Pulmonary artery endothelial cell (primary cell): ENCODE measurements around the gene PCYT1A. TPM values are rescaled to one million over a fixed set of nuclear protein-coding genes. Genes with fewer than 3 reads are reported as not detected.
"Not testable (repeated sequence)": the region's sequence is repeated elsewhere in the genome, so short reads cannot be mapped to it uniquely, and the experiment has no call there.

Experiments
- DNase-seq: peaks from one replicate; pipeline ENCODE4 v3.0.0-alpha.2; 2011; ENCODE audit warnings: low read depth, low spot score
- total RNA-seq: library from RNA; depleted of rRNA; stranded (reverse); fragments of >200 nt; gene quantifications from 2 replicates; pipeline ENCODE4 v1.2.3, GENCODE V29; 2014

The PCYT1A gene
- total RNA-seq = 82.4 and 89.4 TPM in 2 replicates

DNA sequence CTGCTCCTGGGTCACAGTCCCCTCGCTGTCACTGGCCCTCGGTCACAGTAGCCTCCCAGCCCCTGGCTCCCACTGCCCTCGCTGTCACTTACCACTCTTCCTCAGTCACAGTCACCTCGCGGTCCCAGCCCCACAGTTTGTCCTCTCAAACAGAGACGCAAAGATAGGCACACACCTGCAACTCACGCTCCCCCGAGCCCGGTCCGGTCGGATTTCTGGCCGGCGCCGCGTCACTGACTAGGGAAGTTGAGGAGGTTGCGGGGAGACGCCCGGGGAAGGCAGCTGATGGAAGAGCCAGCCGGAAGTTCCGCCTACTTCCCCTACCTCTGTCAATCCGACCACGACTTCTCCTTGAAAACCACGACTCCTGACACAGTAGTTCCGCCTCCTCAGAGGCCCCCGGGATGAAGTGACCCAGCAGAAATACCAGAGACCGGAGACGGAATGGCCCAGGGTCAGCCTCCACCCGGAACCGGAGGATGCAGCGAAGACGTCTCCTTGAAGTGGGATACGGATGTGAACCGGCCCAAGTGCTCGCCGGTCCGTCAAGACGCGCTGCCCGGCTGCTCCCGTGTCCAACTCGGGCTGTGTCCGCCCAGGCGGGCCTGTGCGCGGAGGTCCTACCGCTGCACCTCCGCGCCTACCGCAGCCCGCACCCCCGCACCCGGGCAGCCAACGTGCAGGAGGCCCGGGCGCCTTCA lies at the start of gene PCYT1A:
Gene PCYT1A (minus strand): TSS at position 287 of the 701 bp plus-strand sequence. CDS start 17,195 bp downstream, outside the sequence.
- DNase-seq = peak; percentile 87

DNA sequence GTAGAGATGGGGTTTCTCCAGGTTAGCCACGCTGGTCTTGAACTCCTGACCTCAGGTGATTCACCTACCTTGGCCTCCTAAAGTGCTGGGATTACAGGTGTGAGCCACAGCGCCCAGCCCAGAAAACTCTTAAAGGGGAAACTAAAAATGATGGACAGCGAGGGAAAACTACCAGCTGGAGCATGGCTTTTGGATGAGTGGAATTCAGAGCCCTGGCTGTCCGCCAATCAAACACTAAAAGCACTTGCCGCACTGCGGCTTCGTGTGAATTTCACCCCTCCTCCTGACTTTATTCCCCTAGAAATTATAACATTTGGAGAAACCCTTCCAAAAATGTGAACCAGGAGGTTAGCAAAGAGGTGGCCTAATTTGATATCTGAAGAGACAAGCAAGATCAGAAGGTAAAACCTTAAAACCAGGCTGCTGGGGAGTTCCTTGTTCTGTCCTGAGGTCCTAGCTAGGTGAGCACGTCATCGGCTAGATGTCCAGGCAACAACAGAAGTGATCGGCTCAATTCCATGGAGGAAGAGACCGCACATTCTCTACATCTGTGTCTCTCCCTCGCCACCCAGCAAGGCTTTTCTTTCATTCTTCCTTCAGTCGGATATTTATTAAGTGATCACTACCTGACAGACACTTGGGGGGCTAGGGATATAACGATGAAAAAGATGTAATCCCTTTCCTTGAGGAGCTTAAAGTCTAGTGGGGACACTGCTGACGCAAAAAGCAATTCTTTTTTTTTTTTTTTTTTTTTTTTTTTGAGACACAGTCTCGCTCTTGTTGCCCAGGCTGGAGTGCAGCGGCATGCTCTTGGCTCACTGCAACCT lies 49.0 kb upstream of the PCYT1A start:
- no peak for DNase-seq

DNA sequence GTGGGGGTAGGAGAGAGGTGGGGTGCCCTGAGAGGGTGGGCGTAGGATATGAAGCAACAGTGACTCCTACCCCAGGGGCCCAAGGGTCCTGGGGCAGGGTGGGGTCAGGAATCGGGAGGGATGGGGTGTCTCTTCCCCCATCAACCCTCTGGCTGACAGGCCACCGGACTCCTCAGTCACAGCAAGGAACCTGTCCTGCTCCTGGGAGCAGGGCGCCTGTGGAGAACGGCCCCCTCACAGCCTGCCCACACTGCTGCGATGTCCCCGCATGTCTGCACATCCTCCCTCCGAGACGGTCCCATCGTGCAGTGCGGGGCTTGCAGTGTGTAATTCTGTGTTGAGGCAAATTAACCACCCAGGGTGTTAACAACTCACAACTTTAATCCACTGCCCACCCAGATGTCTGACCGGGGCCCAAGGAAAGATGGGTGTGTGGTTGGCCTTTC lies 48.0 kb upstream of the PCYT1A start:
- DNase-seq = no peak

DNA sequence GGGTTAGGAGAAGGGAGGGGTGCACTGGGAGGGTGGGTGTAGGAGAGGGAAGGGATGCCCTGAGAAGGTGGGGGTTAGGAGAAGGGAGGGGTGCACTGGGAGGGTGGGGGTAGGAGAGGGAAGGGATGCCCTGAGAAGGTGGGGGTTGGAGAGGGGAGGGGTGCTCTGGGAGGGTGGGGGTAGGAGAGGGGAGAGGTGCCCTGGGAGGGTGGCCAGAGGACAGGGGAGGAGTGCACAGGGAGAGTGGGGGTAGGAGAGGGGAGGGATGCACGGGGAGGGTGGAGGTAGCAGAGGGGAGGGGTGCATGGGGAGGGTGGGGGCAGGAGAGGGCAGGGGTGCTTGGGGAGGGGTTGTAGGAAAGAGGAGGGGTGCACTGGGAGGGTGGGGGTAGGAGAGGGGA lies 47.5 kb upstream of the PCYT1A start:
- DNase-seq = no peak

DNA sequence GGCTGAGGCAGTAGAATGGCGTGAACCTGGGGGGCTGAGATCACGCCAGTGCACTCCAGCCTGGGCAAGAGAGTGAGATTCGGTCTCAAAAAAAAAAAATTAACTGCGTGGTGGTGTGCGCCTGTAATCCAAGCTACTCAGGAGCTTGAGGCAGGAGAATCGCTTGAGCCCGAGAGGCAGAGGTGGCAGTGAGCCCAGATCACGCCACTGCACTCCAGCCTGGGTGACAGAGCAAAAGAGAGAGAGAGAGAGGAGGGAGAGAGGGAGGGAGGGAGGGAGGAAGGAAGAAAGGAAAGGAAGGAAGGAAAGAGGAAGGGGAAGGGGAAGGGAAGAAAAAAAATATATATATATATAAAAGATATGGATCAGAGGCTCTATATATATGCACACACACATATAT lies 44.6 kb upstream of the PCYT1A start:
- DNase-seq = no peak

DNA sequence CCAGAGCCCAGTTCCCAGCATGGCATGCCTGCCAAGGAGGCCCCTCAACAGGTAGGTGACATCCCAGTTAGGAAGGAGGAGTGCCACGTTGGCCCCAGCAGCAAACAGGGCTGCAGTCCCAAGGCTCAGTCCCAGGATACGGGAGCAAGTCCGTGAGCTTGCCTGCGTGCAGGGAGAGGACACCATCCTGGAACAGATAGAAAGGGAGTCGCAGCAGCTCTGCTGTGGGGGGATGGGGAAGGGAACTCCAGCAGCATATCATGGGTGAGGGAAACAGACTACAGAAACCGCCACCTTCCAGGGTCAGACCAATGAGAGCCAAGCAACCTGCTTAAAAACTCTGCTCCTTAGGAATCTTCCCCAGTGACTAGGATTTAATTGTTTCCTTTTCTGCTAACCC lies 39.9 kb upstream of the PCYT1A start:
- no peak for DNase-seq

DNA sequence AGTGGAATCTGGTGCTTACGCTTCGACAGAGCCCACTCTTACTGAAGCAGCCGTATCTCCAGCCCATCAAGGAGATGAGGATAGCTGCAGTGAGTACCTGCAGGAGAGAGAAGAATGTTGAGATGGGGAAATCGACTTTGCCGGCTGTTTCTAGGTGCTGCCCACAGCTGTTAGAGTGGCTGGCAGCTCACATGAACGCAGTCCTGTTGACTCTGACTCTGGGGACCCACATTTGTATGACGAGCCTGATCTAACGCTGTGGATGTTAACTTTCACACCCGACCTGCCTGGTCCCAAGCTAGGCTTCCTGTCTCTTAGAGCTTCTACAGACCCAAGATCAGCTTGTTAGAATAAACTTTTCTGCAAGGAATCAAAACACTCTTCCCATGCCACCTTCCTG lies 39.4 kb upstream of the PCYT1A start:
- no peak for DNase-seq

DNA sequence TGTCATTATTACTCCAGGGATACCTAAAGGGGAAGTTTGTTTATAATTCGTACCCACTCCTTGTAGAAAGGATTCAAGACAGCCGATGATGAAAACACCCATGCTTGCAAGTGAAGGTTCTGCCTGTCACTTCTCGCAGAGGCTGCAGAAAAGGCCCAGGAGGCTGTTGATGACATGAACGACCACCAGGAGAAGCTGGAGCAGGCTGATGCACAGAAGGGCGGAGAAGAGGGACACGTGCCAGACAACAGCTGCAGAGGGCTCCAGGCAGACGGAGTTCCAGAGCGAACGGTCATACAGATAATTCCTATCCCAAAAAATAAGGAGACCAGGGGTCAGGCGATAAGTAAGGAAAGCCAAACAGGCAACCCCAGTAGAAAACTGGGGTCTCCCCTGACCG lies 36.2 kb upstream of the PCYT1A start:
- DNase-seq = no peak

DNA sequence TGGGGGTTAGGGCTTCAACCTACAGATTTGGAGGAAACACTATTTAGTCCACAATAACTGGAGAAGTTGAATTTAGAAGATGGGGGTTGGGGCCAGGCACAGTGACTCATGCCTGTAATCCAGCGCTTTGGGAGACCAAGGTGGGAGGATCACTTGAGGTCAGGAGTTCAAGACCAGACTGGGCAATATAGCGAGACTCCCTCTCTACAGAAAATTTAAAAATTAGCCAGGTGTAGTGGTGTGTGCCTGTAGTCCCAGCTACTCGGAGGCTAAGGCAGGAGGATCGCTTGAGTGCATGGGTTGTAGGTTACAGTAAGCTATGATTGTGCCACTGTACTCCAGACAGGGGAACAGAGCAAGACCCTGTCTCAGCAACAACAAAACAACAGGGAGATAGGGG lies 35.5 kb upstream of the PCYT1A start:
- no peak for DNase-seq

DNA sequence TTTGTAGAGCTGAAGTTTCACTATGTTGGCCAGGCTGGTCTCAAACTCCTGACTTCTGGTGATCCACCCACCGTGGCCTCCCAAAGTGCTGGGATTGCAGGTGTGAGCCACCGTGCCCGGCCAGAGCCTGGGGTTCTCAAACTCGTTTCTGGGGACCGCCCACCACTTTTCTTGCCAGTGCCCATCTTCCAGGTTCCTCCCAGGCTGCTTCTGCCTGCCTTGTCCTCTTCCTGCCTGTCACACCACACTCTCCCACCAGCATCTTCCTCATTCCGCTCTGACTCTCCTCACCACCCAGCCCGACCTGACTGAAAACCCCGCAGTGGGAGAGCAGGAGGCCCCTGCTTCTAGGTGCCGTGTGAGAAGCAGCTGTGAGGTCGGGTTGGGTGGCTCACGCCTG lies 33.6 kb upstream of the PCYT1A start:
- DNase-seq = no peak

DNA sequence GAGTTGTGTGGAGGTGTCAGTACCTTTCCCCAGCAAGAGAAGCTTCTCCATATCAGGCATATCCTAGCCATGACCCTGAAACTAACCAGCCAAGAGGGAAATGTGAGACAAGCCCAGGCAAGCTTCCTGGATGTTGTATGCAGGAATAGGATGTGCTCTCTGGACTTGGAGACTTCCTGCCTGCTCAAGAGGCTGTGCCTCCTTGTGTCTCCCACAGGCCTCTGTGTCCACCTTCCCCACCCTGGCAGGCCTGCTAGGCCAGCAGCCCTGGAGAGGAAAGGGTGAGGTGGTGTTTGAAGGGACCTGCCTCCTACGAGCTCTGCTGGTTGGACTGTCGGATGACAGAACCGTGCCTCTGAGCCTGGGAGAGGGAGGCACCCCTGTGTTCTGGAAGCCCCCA lies 32.6 kb upstream of the PCYT1A start:
- DNase-seq = no peak

DNA sequence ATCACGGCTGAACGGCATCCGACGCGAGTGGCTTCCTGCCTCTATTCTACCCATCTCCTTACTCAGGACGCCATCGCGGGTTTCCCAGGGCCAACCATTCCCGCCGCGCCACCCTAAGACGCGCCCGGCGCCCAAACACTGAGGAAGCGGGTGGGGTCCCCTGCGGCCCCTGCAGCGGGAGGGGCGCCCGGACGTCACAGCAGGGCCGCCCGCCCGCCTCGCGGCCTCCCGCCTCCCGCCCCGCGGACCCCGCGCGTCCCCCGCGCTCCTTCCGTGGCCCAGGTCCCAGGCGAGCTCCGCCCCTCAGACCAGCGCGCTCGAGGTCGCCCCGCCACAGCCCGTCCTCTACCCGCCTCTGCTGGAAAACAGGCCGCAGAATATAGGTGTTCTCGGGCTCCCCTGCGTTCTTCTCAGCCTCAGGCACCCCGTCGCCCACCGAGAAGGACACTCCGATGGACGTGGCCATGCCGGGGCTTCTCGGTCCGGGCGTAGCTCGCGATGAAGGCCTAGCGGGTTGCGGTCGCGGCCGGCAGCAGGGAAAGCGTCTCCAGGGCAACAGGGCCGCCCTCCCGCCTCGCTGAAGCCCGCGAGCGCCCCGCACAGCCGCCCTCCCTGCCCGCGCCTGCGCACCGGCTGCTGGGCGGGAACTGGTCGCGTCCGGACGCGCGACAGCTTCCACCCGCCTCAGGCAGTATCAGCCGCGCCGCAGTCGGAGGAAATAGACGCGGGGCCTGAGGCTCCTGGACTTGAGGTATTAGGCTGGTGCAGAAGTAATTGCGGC lies 30.4 kb upstream of the PCYT1A start, which contains the start of gene DYNLT2B:
Gene DYNLT2B (minus strand): TSS at position 554 of the 781 bp plus-strand sequence. CDS start 88 bp downstream, at position 466.
- DNase-seq = peak; percentile 66

DNA sequence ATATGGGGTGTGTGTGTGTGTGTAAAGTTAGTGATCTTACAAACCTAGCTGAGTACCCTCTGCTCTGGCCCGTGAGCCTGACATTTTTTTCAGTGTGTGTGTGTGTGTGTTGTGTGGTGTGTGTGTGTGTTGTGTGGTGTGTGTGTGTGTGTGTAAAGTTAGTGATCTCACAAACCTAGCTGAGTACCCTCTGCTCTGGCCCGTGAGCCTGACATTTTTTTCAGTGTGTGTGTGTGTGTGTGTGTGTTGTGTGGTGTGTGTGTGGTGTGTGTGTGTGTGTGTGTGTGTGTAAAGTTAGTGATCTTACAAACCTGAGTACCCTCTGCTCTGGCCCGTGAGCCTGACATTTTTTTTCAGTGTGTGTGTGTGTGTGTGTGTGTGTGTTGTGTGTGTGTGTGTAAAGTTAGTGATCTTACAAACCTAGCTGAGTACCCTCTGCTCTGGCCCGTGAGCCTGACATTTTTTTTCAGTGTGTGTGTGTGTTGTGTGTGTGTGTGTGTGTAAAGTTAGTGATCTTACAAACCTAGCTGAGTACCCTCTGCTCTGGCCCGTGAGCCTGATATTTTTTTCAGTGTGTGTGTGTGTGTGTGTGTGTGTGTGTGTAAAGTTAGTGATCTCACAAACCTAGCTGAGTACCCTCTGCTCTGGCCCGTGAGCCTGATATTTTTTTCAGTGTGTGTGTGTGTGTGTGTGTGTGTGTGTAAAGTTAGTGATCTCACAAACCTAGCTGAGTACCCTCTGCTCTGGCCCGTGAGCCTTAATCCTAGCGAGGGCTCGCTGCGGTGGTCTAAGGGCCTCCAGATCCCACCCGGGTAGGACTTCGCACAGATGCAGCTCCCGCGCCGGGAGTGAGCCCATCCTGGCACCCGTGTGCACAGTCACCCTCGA lies 29.5 kb upstream of the PCYT1A start:
- not testable (repeated sequence) for DNase-seq

DNA sequence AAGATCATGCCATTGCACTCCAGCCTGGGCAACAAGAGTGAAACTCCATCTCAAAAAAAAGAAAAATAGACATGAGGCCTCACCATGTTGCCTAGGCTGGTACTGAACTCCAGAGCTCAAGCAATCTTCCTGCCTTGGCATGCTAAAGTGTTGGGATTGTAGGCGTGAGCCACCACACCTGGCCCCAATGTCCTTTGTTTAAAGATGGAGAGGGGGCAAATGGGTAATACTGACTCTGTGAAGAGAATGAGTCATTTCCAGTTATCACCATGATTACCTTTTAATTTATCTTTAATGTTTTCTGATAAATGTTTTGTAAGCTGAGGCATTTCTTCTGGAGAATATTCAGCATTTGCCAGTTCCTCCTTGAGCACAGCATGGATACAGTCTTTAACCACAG lies 28.3 kb upstream of the PCYT1A start:
- no peak for DNase-seq

DNA sequence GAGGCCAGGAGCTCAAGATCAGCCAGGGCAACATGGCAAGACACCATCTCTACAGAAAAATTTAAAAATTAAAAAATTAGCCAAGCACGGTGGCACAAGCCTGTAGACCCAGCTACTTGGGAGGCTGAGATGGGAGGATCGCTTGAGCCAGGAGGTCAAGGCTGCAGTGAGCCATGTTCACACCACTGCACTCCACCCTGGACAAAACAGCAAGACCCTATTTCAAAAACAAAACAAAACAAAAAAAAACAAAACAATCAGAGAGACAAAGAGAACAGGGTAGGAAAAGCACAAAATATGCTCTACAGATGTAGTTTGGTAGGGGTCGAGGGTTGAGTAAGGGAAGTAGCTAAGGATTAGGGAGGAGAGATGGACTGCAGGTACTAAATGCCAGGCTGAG lies 27.1 kb upstream of the PCYT1A start:
- DNase-seq = no peak

DNA sequence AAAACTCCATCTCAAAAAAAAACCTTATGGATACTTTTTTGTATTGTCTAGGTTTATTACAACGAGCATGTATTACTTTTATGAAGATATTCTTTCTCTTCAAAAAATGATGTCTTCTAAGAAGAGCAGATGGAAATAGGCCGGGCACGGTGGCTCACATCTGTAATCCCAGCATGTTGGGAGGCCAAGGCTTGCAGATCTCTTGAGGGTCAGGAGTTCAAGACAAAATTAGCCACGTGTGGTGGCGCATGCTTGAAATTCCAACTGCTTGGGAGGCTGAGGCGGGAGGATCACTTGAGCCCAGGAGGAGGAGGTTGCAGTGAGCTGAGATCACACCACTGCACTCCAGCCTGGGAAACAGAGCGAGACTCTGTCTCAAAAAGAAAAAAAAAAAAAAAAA lies 26.6 kb upstream of the PCYT1A start:
- not testable (repeated sequence) for DNase-seq

DNA sequence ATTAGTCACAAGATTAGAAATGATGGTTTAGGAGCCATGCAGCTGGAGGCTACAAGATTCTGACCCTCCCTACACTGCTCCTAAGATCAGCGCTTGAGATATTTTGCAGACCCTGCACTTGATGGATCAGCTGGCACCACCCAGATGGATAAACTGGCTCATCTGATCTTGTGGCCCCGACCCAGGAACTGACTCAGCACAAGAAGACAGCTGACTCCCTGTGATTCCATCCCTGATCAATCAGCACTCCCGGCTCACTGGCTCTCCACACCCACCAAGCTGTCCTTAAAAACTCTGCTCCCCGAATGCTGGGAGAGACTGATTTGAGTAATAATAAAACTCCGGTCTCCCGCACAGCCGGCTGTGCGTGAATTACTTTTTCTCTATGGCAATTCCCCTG lies 15.4 kb upstream of the PCYT1A start:
- not testable (repeated sequence) for DNase-seq

DNA sequence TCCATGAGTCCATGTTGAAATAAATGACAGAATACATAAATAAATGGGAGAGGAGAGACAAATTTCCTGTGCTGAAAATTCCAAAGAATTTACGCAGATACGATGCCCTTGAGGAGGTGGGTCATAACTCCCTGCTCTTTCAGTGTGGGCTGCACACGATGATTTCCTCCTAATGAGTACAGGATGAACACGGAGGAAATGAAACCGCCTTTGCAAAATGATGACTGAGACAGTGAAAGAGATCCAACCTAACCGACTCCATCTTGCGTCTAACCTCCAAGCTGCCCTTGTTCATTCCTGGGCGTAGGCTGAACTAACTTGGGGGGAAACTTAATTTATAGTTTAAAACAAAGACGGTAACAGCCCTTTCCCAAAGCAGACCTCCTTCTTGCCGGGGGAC lies 15.0 kb upstream of the PCYT1A start:
- not testable (repeated sequence) for DNase-seq

DNA sequence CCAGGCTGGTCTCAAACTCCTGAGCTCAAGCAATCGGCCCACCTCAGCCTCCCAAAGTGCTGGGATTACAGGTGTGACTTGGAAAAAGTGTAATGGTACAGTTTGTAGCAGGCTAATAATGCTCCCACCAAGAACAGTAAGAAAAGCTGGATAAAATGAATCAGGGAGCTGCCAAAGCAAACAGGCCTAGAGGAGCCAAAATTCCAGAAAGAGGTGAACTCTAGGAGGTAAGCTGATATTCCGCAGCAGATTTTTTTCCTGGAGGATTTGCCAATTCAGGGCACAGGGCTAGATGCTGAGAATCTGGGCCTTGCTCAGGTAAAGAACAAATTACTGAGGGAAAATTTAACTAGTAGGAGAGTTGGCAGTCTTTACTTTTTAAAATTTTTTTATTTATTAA lies 11.0 kb upstream of the PCYT1A start:
- no peak for DNase-seq

DNA sequence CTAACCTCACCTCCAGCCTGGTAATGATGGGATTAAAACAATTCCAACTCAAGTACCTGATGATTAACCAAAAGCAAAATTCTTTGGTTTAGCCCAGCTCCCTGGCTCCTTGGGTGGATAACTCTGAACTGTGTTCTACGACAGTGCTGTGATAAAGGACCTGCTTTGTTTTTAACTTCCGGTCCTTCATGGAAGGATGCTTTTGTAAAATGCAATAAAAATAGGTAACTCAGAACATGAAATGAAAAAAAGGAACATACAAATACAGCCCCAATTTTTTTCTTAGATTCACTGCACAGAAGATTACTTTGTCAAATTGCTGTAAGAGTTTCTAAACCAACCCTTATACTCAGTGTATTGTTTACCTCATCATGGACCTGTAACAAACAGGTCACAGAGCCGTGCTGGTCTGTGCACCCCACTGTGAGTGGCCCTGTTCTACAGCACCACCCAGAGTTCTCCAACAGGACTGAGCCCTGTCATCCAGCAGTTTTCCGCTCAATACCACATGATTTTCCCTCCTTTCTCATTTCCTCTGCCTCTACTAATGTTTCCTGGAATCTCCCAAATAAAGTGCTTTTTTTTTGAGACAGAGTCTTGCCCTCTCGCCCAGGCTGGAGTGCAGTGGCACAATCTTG lies 4.9 kb upstream of the PCYT1A start:
- DNase-seq = no peak

DNA sequence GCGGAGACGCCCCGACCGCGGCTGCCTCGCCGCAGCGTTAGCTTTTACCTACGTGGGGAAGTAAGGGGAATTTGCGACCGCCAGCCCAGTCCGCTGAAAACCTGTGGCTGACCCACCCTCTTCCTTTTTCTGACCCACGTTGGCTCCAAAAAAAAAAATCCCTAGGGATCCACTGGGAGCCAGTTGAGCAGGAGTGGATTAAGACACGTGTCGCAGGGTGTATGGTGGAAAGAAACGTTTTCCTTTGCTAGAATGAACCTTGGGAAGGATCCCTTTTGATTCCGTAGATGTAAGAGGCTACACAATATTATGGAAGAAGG lies 575 bp upstream of the PCYT1A start:
- DNase-seq = no peak
